Choroid plexus epithelial cell (primary cell): ENCODE data around the gene GADD45A.

Experiments
- DNase-seq: peaks from one replicate; pipeline ENCODE4 v3.0.0-alpha.2; 2010; ENCODE audit warnings: low read depth
- H3K4me3 ChIP-seq: 2 replicates; pipeline ENCODE4 v1.5.1; 2011; ENCODE audit warnings: low read depth, mild to moderate bottlenecking, control low read depth, low read length, moderate library complexity
- TF ChIP-seq, protein P1 (sequence below): conservative IDR thresholded peaks from 2 replicates; pipeline ENCODE4 v1.5.1; 2011; ENCODE audit warnings: low read depth, mild to moderate bottlenecking, control low read depth, inconsistent platforms, low read length, moderate library complexity

Gene GADD45A

DNA sequence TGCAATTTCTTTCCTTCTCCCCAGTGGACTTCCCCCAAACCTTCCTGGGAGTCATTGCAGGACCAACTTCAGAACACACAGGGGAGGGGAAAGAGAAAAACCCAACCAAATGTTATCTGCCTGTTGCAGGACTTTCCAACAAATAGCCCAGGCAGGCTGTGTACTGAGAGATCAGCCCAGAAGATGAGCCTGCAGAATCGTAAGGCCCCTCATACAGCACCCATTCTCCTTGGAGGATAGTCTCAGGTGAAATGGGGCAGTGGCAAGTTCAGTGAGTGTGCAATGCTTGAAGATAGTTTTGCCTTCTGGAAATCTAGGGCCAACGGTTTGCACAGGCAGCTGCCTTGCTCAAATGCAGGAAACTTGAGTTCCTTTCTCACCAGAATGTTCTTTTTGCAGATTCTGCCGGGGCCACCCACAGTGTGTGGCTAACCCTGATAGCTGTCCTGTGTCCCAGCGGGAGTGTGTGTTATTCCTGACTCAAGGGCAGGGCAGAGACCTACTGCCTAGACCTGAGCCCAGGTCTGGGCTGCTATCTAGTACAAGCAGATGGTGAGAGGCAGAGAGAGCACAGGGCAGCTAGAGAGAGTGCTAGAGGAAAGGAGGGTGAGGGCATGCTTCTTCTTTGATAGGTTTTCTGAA, 48.8 kb downstream of the GADD45A start:
- DNase-seq: peak; percentile 61
- no peak overlapping the region for H3K4me3 ChIP-seq
- TF ChIP-seq, protein P1, sequence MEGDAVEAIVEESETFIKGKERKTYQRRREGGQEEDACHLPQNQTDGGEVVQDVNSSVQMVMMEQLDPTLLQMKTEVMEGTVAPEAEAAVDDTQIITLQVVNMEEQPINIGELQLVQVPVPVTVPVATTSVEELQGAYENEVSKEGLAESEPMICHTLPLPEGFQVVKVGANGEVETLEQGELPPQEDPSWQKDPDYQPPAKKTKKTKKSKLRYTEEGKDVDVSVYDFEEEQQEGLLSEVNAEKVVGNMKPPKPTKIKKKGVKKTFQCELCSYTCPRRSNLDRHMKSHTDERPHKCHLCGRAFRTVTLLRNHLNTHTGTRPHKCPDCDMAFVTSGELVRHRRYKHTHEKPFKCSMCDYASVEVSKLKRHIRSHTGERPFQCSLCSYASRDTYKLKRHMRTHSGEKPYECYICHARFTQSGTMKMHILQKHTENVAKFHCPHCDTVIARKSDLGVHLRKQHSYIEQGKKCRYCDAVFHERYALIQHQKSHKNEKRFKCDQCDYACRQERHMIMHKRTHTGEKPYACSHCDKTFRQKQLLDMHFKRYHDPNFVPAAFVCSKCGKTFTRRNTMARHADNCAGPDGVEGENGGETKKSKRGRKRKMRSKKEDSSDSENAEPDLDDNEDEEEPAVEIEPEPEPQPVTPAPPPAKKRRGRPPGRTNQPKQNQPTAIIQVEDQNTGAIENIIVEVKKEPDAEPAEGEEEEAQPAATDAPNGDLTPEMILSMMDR: no peak

DNA sequence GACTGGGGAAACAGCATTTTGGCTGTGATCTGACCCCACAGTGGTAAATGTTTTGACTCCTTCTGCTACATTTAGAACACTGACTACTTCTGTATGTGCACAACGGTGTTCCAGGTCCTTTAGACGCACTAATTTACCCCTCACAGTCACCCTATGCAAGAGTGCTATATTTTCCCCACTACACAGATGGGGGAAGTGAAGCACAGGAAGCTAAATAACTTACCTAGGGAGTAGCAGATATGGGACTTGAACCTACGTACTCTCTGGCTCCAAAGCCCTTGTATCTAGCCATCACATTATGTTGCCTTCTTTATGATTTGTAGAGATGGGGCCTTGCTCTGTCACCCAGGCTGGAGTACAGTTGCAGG, 49.3 kb downstream of the GADD45A start:
- no peak for DNase-seq
- no peak overlapping the region for H3K4me3 ChIP-seq
- TF ChIP-seq, protein P1: no peak

DNA sequence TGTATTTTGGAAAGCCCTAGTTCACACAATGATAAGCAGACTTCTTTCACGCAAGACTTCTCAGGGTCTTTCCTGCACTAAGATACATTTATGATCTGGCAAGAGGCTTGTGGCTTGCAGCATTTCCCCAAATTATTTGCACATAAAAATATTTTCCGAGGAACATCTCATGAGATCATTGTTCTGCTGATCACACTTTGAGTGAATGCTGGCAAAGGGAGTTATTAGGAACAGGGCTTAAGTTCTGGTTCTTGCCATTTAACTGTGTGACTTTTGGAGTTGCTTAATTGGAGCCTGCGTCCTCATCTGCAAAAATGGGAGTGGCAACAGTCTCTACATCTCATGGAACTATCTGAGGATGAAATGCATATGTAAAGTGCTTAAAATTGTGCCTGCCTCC, 50.2 kb downstream of the GADD45A start:
- H3K4me3 ChIP-seq: no peak overlapping the region
- DNase-seq: peak; percentile 25
- TF ChIP-seq, protein P1: no peak

DNA sequence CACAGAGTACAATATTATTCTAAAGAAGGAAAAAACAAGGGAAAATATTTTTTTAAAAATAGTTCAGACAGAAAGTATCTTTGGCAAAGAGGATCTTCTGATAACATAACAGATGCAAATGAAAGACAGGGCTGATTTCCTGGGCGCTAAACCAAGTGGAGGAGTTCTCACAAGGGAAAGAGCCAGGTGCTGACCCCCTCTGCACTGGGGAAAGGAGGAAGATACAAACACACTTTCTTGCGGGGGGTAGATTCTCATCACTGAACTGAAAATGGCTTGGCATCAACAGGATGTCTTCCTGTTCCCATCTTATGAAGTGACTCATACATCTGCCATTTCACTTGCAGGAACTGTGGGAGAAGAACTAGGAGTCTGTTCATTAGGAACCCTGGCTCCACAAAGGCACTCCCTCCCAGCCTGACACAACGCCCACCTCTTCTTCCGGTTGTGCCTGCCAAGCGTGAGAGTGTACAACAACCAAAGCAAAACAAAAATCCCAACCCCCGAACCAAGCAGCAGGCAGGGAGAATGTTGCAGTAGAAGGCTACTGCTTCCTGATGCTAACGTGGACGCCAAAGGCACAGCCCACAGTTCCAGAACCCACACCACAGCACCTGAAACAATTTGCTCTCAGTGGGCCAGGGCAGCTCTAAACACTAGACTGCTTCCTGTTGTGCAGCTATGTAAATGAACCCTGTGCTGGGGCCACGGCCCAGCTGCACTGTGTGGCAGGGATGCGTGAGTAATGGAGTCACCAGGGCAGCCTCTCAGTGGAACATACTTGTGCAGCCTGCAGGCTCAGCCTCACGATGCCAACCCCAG, 51.0 kb downstream of the GADD45A start:
- peak; percentile 94 for DNase-seq
- TF ChIP-seq, protein P1: no peak
- no peak overlapping the region for H3K4me3 ChIP-seq

DNA sequence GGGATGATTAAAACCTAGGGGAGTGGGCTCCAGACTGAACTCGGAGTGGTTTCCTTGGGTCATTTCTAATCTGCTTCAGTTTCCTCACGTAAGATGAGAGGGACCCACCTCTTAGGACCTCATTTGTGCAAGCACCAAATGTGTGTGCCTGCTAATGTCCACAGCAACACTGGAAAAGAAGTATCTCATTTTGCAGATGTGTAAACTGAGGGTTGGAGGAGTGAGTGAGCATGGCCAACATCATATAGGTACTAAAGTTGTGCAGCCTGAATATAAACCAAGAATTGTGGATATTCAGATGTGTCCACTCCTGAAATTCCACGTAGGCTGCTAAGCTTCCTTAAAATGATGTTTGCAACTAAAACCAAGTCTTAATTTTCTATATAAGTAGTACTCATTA, 51.7 kb downstream of the GADD45A start:
- TF ChIP-seq, protein P1: no peak
- DNase-seq: no peak
- H3K4me3 ChIP-seq: no peak overlapping the region

DNA sequence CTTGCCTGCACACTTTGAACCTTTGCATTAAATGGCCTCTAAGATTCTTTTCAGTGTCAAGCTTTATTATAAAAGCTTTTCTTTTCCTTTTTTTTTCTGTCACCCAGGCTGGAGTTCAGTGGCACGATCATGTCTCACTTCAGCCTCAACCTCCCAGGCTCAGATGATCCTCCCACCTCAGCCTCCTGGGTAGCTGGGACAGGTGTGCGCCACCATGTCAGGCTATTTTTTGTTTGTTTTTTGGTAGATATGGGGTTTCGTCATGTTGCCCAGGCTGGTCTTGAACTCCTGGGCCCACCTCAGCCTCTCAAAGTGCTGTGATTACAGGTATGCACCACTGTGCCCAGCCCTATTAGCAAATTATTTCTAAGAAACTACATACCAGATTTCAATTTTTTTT, 52.9 kb downstream of the GADD45A start:
- no peak overlapping the region for H3K4me3 ChIP-seq
- no peak for DNase-seq
- TF ChIP-seq, protein P1: no peak
